Prostate gland (tissue), 2 donors: Measurements from ENCODE around the gene CNGA2.

ENCODE experiments used
- CTCF ChIP-seq, 4 experiments: fragments of 200-600 bp in 2 of 4; fragments of 450-650 bp in 2 of 4; sonication (generic) in 2 of 4; IDR thresholded peaks; 1 replicate in 3 of 4; 2 replicates in 1 of 4; pipeline ENCODE4 v1.5.1; 2016 to 2019; ENCODE audit warnings: antibody characterized with exemption in 4 of 4, mild to moderate bottlenecking in 2 of 4, moderate library complexity in 2 of 4
- POLR2AphosphoS5 ChIP-seq: sonication (generic); formaldehyde crosslinking; IDR thresholded peaks from one replicate; pipeline ENCODE4 v1.6.1; 2017; ENCODE audit warnings: antibody characterized with exemption

DNA sequence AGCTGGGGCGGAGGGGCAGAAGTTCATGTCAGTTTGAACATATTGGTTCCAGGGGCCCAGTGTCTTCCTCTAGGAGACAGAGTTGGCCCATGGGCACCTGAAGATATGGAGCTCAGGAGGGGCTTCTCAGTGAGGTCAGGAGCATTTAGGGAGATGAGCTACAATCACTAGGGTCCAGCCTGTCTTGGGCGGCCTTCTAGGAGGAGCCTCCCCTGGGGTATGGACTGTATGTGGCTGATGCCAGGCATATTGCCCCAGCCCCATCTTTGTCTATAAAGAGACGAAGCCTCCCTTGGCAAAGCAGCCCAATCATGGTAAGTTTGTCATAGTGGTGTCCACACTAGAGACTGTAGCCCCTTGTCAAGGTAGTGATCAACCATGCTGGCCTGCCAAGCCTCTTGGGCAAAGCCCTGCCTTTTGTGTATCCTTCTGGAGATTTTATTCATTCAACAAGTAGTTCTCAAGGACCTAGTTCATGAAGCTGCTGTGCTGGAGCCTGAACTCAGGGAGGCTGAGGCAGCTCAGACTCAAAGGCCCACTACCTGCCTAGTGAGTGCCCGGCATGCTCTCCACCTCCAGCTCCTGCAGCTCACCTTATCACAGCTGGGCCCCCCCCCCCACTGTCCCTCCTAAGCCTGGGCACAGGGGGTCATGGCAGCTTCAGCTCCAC, 5.4 kb upstream of the CNGA2 start:
- TF ChIP-seq POLR2AphosphoS5 (no peak), CTCF (IDR thresholded peaks at IDR 0.05) (no peak)
